ENCODE results near the gene OPRL1.

The OPRL1 gene

DNA sequence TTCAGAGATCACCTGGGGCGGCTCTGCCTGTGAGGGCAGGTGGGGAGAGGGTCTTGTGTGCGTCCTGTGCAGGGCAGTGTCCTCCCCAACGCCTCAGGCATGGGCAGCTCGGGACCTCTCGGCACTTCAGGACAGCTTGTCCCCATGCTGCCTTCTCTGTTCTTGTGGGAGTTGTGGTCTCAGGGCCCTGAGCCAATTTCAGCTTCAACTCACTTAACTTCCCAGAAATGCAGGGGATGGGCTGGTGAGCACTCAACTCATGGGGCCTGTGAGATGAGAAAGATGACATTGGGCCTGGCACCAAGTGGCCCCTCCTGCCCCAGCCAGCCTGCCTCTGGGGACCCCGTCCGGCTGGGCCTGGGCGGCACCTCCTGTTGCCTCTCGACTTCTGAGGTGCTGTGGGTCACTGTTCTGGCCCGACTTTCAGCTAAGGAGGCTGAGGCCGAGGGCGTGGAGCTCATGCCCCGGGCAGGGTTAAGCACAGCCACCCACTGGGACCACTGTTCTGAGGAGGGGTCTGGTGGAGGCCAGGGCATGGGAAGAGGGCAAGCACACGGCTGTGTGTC, 7.3 kb upstream of the OPRL1 start:
- no peak for DNase-seq (ENCODE audit: low read depth)

GRCh38 chr20:64073476-64074183, 6.3 kb upstream of the OPRL1 start:
- DNase-seq (ENCODE audit: low read depth): no peak

- no peak for DNase-seq (ENCODE audit: low read depth)
Observed at GRCh38 chr20:64074184-64074789, 5.6 kb upstream of the OPRL1 start.

GRCh38 chr20:64074963-64075362, 4.9 kb upstream of the OPRL1 start:
- DNase-seq (ENCODE audit: low read depth): no peak

DNA sequence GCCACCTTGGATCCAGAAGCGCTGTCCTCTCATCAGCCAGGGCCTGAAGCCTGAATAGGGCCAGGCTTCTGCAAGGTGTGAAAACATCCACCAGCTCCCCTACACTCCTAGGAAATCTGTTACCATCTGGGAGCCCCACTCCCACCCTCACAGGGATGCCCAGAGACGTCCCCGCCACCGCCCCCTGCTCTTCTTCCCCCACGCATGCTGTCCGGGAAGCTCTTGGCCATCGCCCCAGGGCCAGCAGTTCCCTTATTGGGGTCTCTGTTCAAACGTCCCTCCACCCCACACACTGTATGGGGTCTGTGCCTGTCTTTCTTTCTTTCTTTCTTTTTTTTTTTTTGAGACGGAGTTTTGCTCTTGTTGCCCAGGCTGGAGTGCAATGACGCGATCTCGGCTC, 4.3 kb upstream of the OPRL1 start:
- no peak for DNase-seq (ENCODE audit: low read depth)

- DNase-seq (ENCODE audit: low read depth): no peak
Observed at GRCh38 chr20:64076061-64076997, 3.6 kb upstream of the OPRL1 start.

GRCh38 chr20:64077094-64077493, 2.8 kb upstream of the OPRL1 start:
- DNase-seq (ENCODE audit: low read depth): no peak

GRCh38 chr20:64077541-64077875, 2.4 kb upstream of the OPRL1 start:
- DNase-seq (ENCODE audit: low read depth): no peak

DNA sequence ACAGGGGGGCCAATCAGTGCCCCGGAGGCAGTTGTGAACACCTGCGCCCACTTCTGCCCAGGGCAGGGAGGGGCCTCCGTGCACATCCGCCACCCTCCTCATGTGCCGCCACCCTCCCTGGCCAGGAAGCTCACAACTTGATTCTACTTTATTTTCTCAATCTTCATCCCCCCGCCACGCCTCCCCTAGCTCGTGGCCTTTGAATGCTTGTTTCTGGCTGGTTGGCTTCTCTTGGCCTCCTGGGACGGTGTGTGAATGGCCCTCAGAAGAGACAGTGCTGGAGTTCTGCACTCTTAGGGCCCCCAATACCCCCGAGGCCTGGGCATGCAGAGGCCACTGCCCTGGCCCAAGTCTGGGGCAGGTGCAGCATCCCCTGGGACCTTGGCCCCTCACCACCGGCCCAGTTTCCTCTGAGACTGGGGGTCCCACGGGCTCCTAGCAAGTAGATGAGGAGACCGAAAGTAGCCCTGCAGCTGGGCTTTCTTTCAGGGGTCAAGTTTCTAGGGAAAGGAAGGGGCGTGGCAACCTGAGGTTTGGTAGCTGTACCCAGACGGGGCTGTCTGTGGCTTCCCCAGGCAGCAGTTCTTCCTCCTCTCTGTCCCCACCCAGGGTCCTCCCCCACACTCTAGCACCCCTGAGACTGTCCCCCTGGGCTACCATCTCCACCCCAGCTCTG, 1.9 kb upstream of the OPRL1 start:
- no peak for DNase-seq (ENCODE audit: low read depth)

DNA sequence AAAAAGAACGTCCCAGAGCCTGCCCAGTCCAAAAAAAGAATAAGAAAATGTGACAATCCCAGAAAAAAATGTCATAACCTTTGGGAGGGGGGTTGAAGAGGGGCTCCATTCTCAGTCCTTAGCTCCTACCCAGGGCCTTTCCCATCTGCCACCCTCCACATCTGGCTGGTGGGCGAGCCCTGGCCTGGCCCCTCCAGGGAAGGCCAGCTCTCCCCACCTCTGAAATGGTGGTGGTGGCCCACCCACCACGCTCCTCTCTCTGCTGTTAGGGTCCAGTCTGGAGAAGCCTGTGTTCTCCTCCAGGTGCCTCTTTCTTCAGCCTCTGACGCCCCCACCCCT, 979 bp upstream of the OPRL1 start:
- no peak for DNase-seq (ENCODE audit: low read depth)

- peak; percentile 25 for DNase-seq (ENCODE audit: low read depth)
Observed at GRCh38 chr20:64079273-64080012, 439 bp upstream of the OPRL1 start, which contains the start of gene RGS19. Gene RGS19 (minus strand): TSS chr20:64079518. CDS start chr20:64076886, 2,632 bp downstream.

- DNase-seq (ENCODE audit: low read depth): no peak
Observed at GRCh38 chr20:64080813-64081623, 1.1 kb downstream of the OPRL1 start.

- DNase-seq (ENCODE audit: low read depth): no peak
Observed at GRCh38 chr20:64081624-64081964, 1.7 kb downstream of the OPRL1 start.

GRCh38 chr20:64082126-64082731, 2.3 kb downstream of the OPRL1 start:
- DNase-seq (ENCODE audit: low read depth): no peak

DNA sequence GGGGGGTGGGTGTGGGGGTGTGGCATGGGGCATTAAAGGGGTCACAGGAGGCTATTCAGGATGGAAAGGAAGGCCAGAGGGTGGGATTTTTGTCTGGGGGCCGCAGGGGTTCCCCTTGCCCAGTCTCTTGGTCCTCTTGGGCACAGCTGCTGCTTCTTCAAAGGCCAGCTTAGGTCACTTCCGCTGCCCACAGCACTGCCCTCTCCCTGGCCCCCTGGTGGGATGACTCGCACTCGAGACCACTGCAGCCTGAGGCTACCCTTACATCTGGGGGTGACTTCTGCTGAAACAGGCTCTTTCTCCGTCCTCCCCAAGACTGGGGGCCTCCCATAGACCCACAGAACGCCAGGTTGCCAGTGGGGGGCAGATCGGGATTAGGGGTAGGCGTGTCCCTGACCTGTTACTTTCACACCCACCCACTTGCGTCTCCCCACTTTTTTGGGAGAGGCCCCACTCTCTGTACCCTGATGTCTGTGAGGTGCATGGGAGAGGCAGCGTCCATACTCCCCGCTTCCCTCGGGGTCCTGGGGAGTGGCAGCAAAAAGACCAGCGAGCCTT, 3.0 kb downstream of the OPRL1 start:
- no peak for DNase-seq (ENCODE audit: low read depth)

DNA sequence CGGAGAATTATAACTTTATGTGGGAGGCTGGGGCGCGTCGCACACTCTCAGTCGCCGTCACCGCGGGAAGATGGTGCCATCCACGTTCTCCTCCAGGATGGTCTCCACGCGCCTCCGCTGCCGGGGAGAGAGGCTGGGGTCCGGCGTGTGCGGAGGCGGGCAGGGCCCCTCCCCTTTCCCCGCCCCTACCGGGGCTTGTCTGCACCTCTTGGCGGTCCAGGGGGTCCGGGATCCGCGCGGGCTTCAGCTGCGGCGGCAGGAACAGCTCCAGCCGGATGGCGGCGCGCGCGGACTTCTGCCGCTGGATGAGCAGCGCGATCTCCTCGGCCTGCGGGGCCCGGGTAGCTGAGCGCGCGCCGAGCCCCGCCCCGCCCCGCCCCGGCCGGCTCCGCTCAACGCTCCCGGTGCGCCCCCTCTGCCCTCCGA, 3.5 kb downstream of the OPRL1 start:
- DNase-seq (ENCODE audit: low read depth): peak; percentile 52

DNA sequence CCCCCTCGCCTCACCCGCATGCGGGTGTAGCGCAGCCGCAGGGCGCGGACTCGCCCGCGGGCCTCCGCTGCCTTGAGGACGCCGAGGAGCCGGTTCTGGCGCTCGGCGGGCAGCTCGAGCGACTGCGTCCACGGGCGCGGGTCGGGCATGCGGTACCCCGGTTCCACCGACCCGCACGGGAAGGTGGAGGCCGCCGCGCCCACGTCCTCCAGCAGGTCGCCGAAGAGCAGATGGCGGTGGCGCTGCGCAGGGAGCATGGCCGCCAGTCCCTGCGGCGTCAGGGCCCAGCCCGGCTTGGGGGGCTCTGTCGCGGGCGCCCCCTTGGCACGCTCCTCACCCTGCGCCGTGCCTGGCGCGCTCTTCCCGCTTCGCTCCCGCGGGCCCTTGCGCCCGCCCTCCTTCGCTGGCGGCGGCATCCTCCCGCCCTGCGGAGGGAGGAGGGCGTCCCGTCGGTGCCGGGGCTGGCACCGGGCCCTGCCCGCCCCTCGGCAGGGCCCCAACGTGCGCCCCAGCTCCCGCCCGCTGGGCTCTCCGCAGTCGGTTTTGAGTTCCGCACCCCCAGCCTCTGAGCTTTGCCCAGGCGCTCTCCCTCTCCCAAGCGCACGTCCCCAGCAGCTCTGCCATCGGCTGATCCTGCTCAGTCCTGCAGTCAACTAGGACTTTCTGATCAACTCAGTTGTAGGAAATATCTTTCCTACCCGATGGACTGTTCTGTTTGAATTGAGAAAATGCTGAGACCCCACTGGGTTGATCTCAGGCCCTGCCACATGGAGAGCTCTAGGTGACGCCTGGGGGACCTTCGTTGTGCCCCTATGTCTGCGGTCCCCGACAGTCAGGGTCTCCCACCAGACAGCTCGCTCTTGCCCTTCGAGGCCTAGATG, 4.2 kb downstream of the OPRL1 start, which contains the start of gene LKAAEAR1:
Gene LKAAEAR1 (minus strand): TSS at position 595 of the 881 bp plus-strand sequence. CDS start 179 bp downstream, at position 416.
- no peak for DNase-seq (ENCODE audit: low read depth)

- DNase-seq (ENCODE audit: low read depth): no peak
Observed at GRCh38 chr20:64084685-64085152, 4.8 kb downstream of the OPRL1 start.

GRCh38 chr20:64086801-64087200, 6.9 kb downstream of the OPRL1 start:
- DNase-seq (ENCODE audit: low read depth): no peak
